PC-3 (cell line): Measurements from ENCODE around the gene KCTD5.

ENCODE experiments used
- EZH2phosphoT487 ChIP-seq: fragments of 300-600 bp; sonication (generic); IDR thresholded peaks from 2 replicates; pipeline ENCODE4 v1.6.1; 2018; ENCODE audit warnings: mild to moderate bottlenecking, antibody characterized with exemption, low read length, borderline replicate concordance
- TF ChIP-seq, protein P1 (sequence below): fragments of 300-600 bp; sonication (generic); conservative IDR thresholded peaks from 2 replicates; pipeline ENCODE4 v1.5.1; 2017; ENCODE audit warnings: antibody characterized with exemption, low read depth, mild to moderate bottlenecking, low read length

DNA sequence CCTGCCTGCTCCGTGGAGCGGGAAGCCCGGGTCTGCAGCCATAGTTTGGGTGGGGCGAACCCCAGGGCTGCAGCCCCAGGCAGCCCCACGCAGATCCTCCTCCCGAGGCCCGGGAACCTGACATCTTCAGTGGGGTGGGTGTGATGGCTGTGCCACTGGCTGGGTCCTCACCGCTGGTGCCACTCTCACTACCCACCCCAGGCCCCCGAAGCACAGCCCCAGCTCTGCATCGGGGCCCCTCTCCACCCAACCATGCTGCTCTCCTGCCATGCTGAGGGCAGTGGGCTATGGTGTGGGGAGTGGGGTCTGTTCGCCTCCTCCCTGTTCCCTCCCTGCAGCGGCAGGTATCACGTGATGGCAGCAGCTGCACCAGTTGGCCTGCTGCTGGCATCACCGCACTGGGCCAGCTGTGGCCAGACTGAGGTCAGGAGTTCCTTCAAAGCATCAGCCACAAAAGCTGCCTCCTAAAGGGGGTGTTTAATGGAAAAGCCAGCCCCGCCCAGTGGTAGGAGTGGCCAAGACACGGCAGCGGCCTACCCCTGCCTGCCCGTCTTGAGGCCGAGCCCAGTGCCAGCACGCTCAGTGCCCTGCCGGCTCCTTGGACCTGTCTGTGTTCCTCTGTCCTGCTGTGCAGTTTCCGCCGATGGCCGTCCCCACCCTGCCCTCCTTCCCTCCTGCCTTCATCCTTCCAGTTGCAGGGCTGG lies 10.8 kb downstream of the KCTD5 start:
- TF ChIP-seq EZH2phosphoT487 = no peak
- TF ChIP-seq, protein P1, sequence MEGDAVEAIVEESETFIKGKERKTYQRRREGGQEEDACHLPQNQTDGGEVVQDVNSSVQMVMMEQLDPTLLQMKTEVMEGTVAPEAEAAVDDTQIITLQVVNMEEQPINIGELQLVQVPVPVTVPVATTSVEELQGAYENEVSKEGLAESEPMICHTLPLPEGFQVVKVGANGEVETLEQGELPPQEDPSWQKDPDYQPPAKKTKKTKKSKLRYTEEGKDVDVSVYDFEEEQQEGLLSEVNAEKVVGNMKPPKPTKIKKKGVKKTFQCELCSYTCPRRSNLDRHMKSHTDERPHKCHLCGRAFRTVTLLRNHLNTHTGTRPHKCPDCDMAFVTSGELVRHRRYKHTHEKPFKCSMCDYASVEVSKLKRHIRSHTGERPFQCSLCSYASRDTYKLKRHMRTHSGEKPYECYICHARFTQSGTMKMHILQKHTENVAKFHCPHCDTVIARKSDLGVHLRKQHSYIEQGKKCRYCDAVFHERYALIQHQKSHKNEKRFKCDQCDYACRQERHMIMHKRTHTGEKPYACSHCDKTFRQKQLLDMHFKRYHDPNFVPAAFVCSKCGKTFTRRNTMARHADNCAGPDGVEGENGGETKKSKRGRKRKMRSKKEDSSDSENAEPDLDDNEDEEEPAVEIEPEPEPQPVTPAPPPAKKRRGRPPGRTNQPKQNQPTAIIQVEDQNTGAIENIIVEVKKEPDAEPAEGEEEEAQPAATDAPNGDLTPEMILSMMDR = no peak
